ENCODE data around the gene RRH. TPM values are rescaled to one million over a fixed set of nuclear protein-coding genes. Genes with fewer than 3 reads are reported as not detected.
"Not testable (repeated sequence)": the region's sequence is repeated elsewhere in the genome, so short reads cannot be mapped to it uniquely, and the experiment has no call there.

The RRH gene
- total and polyA plus RNA-seq, 2 donors from 2014 or later: 0.37 to 0.44 TPM

DNA sequence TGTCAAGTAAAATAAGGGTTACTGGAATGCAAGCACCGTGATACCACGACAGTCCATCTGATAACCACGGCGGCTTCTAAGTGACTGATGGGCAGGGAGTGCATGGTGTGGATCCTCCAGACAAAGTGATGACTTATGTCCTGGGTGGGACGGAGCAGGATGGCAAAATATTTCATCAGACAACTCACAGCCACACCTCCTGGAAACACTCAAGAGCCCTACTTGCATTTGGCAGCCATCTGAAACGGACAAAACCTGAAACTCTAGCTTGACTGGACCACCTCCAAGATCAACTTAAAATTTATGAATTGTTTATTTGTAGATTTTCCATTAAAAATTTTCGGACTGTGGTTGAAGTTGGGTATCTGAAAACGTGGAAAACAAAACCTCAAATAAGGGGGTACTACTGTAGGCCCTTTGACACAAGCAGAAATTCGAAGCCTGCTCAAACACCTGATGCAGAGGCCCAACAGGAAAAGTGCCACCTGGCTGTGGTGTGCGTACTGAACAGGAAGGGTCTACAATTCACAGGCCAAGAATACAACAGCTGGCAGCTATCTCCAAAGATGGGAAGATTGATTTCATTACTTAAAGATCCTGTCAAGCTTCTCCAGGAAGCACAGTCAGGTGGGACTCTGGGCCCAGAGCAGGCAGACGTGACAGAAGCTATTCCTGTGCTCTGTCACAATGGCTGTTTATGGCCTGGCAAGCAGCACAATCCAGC lies 46.2 kb downstream of the RRH start:
- no peaks in the 10 kb centered on the region for H3K4me1 ChIP-seq (ENCODE audit: control insufficient read depth in 2 of 3, insufficient read depth in 2 of 3, low read depth in 1 of 3, low read length in 3 of 3)
- no peak overlapping the region for H3K27ac ChIP-seq (ENCODE audit: low read depth in 2 of 2, low read length in 2 of 2)
- no peaks in the 10 kb centered on the region for H3K9me3 ChIP-seq (ENCODE audit: control insufficient read depth in 2 of 3, insufficient read depth in 1 of 3, low read length in 3 of 3)
- DNase-seq: peak in 2 of 5 donors; percentile 10 to 22
- intact Hi-C loops (cut with DNase I): no loop called here
- TF ChIP-seq, protein P1, sequence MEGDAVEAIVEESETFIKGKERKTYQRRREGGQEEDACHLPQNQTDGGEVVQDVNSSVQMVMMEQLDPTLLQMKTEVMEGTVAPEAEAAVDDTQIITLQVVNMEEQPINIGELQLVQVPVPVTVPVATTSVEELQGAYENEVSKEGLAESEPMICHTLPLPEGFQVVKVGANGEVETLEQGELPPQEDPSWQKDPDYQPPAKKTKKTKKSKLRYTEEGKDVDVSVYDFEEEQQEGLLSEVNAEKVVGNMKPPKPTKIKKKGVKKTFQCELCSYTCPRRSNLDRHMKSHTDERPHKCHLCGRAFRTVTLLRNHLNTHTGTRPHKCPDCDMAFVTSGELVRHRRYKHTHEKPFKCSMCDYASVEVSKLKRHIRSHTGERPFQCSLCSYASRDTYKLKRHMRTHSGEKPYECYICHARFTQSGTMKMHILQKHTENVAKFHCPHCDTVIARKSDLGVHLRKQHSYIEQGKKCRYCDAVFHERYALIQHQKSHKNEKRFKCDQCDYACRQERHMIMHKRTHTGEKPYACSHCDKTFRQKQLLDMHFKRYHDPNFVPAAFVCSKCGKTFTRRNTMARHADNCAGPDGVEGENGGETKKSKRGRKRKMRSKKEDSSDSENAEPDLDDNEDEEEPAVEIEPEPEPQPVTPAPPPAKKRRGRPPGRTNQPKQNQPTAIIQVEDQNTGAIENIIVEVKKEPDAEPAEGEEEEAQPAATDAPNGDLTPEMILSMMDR (IDR thresholded peaks at IDR 0.05; ENCODE audit: borderline replicate concordance, extremely low read depth, insufficient read depth): no peak
- H3K27me3 ChIP-seq (ENCODE audit: control insufficient read depth, insufficient read depth, low read length): no peaks in the 10 kb centered on the region
- no peak overlapping the region for H3K4me3 ChIP-seq (ENCODE audit: low read length in 3 of 3)
- no peak for FAIRE-seq
- no peak overlapping the region for H3K9ac ChIP-seq (ENCODE audit: low read length in 3 of 3)
- H3K36me3 ChIP-seq (ENCODE audit: control insufficient read depth in 2 of 3, insufficient read depth in 3 of 3, low read length in 3 of 3): no peaks in the 10 kb centered on the region

DNA sequence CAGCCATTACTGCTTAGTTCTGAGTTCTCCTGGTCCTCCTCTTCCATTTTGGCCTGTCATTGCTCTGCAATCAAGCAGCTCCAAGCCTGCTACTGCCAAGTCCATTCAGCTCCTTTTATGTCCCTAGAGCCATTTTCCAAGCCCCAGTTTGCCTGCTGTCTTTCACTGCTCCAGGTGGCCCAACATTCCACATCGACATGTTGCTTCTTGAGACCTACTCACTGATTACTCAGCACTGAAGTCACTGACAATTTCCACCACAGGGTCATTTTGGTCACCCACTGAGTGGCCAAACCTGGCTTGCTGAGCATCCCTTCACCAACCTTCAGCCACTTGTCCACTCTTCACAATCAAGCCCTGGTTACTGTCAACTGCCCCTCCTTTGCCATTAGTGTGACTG lies 47.3 kb downstream of the RRH start:
- intact Hi-C loops (cut with DNase I): no loop called here
- H3K4me1 ChIP-seq (ENCODE audit: control insufficient read depth in 2 of 3, insufficient read depth in 2 of 3, low read depth in 1 of 3, low read length in 3 of 3): no peaks in the 10 kb centered on the region
- no peaks in the 10 kb centered on the region for H3K9me3 ChIP-seq (ENCODE audit: control insufficient read depth in 2 of 3, insufficient read depth in 1 of 3, low read length in 3 of 3)
- no peak for DNase-seq
- H3K9ac ChIP-seq (ENCODE audit: low read length in 3 of 3): no peak overlapping the region
- H3K4me3 ChIP-seq (ENCODE audit: low read length in 3 of 3): no peak overlapping the region
- no peak overlapping the region for H3K27ac ChIP-seq (ENCODE audit: low read depth in 2 of 2, low read length in 2 of 2)
- no peaks in the 10 kb centered on the region for H3K36me3 ChIP-seq (ENCODE audit: control insufficient read depth in 2 of 3, insufficient read depth in 3 of 3, low read length in 3 of 3)
- no peak for FAIRE-seq
- H3K27me3 ChIP-seq (ENCODE audit: control insufficient read depth, insufficient read depth, low read length): no peaks in the 10 kb centered on the region
- TF ChIP-seq, protein P1 (IDR thresholded peaks at IDR 0.05; ENCODE audit: borderline replicate concordance, extremely low read depth, insufficient read depth): no peak

DNA sequence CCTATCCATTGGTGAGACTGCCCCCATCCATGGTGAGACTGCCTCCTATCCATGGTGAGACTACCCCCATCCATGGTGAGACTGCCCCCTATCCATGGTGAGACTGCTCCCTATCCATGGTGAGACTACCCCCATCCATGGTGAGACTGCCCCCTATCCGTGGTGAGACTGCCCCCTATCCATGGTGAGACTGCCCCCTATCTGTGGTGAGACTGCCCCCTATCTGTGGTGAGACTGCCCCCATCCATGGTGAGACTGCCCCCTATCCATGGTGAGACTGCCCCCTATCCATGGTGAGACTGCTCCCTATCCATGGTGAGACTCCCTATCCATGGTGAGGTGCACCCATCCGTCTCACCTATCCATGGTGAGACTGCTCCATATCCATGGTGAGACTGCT lies 47.8 kb downstream of the RRH start:
- H3K9ac ChIP-seq (ENCODE audit: low read length in 3 of 3); H3K9me3 ChIP-seq (ENCODE audit: control insufficient read depth in 2 of 3, insufficient read depth in 1 of 3, low read length in 3 of 3); H3K27ac ChIP-seq (ENCODE audit: low read depth in 2 of 2, low read length in 2 of 2); H3K4me1 ChIP-seq (ENCODE audit: control insufficient read depth in 2 of 3, insufficient read depth in 2 of 3, low read depth in 1 of 3, low read length in 3 of 3); H3K4me3 ChIP-seq (ENCODE audit: low read length in 3 of 3); H3K27me3 ChIP-seq (ENCODE audit: control insufficient read depth, insufficient read depth, low read length); H3K36me3 ChIP-seq (ENCODE audit: control insufficient read depth in 2 of 3, insufficient read depth in 3 of 3, low read length in 3 of 3); FAIRE-seq; DNase-seq; intact Hi-C loops (cut with DNase I): not testable (repeated sequence)

DNA sequence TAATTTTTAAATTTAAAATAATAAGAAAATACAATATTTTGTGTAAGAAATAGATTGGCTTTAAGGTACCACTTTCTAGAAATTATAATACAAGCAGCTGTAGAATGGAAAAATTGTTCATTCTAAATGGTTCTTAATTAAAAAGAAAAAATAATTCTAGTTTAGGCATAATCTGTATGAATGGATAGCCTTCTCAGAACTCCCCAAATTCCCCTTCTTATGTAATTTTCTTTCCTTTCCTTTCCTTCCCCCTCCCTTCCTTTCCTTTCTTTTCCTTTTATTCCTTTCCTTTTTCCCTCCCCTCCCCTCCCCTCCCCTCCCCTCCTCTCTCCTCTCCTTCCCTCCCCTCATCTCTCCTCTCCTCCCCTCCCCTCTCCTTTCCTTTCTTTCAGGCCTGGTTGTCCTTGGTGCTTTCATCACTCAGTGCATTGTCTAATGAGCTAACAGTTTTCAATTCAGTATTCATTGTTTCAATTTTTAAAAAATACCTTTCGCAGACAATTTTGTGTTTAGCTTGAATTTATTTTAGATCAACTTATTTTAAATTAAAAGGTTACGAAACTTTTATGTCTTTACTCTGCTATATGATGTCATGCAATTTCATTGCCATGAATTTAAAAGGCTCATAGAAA lies 49.0 kb downstream of the RRH start:
- H3K27ac ChIP-seq (ENCODE audit: low read depth in 2 of 2, low read length in 2 of 2): no peak overlapping the region

More for the DNA sequence above, 49.0 kb downstream of the RRH start:
- Histone ChIP-seq H3K4me3 (ENCODE audit: low read length in 3 of 3) (no peak overlapping the region), H3K36me3 (ENCODE audit: control insufficient read depth in 2 of 3, insufficient read depth in 3 of 3, low read length in 3 of 3) (no peaks in the 10 kb centered on the region), H3K27me3 (ENCODE audit: control insufficient read depth, insufficient read depth, low read length) (no peaks in the 10 kb centered on the region), H3K9me3 (ENCODE audit: control insufficient read depth in 2 of 3, insufficient read depth in 1 of 3, low read length in 3 of 3) (no peaks in the 10 kb centered on the region), H3K4me1 (ENCODE audit: control insufficient read depth in 2 of 3, insufficient read depth in 2 of 3, low read depth in 1 of 3, low read length in 3 of 3) (no peaks in the 10 kb centered on the region), H3K9ac (ENCODE audit: low read length in 3 of 3) (no peak overlapping the region)
- TF ChIP-seq, protein P1 (IDR thresholded peaks at IDR 0.05; ENCODE audit: borderline replicate concordance, extremely low read depth, insufficient read depth): no peak
- no peak for DNase-seq
- FAIRE-seq: no peak
- intact Hi-C loops (cut with DNase I): no loop called here
